Measurements from ENCODE around the gene CX3CL1. TPM values are rescaled to one million over a fixed set of nuclear protein-coding genes. Genes with fewer than 3 reads are reported as not detected.
A peak's percentile ranks its signal among the peaks of the same experiment; 100 is the strongest.

Gene CX3CL1
- total and polyA plus RNA-seq, 4 donors, result 17.5 to 62.5 (median 46.5) TPM

GRCh38 chr16:57360321-57360935 is 11.9 kb upstream of the CX3CL1 start:
- ATAC-seq (ENCODE audit: low FRiP score), result no peak
- intact Hi-C loops (cut with DNase I), result no loop called here
- Histone ChIP-seq H3K9me3 (ENCODE audit: control insufficient read depth, low read length) (no peaks in the 10 kb centered on the region), H3K27ac (ENCODE audit: low read depth in 1 of 2, low read length in 2 of 2) (no peak overlapping the region), H3K36me3 (ENCODE audit: control insufficient read depth in 1 of 2, insufficient read depth in 2 of 2, low read length in 1 of 2) (no peaks in the 10 kb centered on the region), H3K4me3 (ENCODE audit: low read length in 2 of 2) (no peak overlapping the region), H3K27me3 (ENCODE audit: control insufficient read depth in 1 of 2, insufficient read depth in 2 of 2, low read length in 1 of 2) (no peaks in the 10 kb centered on the region), H3K4me1 (ENCODE audit: control insufficient read depth in 1 of 2, insufficient read depth in 2 of 2, low read length in 2 of 2) (no peaks in the 10 kb centered on the region)
- no peak for DNase-seq
- 95% methylated on average over 16 of the region's 16 CpGs for WGBS, 2 donors

GRCh38 chr16:57361404-57361803 is 10.9 kb upstream of the CX3CL1 start:
- peak in 1 of 2 donors; percentile 5 for DNase-seq
- Histone ChIP-seq H3K9me3 (ENCODE audit: control insufficient read depth, low read length) (no peaks in the 10 kb centered on the region), H3K27ac (ENCODE audit: low read depth in 1 of 2, low read length in 2 of 2) (no peak overlapping the region), H3K27me3 (ENCODE audit: control insufficient read depth in 1 of 2, insufficient read depth in 2 of 2, low read length in 1 of 2) (no peaks in the 10 kb centered on the region), H3K4me1 (ENCODE audit: control insufficient read depth in 1 of 2, insufficient read depth in 2 of 2, low read length in 2 of 2) (no peaks in the 10 kb centered on the region), H3K4me3 (ENCODE audit: low read length in 2 of 2) (no peak overlapping the region), H3K36me3 (ENCODE audit: control insufficient read depth in 1 of 2, insufficient read depth in 2 of 2, low read length in 1 of 2) (no peaks in the 10 kb centered on the region)
- ATAC-seq (ENCODE audit: low FRiP score), result no peak
- WGBS, 2 donors, result 64 to 65% methylated on average over 4 of the region's 4 CpGs
- intact Hi-C loops (cut with DNase I), result no loop called here

- no peak for ATAC-seq (ENCODE audit: low FRiP score)
- Histone ChIP-seq H3K27ac (ENCODE audit: low read depth in 1 of 2, low read length in 2 of 2) (no peak overlapping the region), H3K4me1 (ENCODE audit: control insufficient read depth in 1 of 2, insufficient read depth in 2 of 2, low read length in 2 of 2) (no peaks in the 10 kb centered on the region), H3K36me3 (ENCODE audit: control insufficient read depth in 1 of 2, insufficient read depth in 2 of 2, low read length in 1 of 2) (no peaks in the 10 kb centered on the region), H3K4me3 (ENCODE audit: low read length in 2 of 2) (no peak overlapping the region), H3K27me3 (ENCODE audit: control insufficient read depth in 1 of 2, insufficient read depth in 2 of 2, low read length in 1 of 2) (no peaks in the 10 kb centered on the region), H3K9me3 (ENCODE audit: control insufficient read depth, low read length) (no peaks in the 10 kb centered on the region)
- DNase-seq, result no peak
- intact Hi-C loops (cut with DNase I), result no loop called here
- 93 to 98% methylated on average over 3 of the region's 3 CpGs for WGBS, 2 donors
Observed at GRCh38 chr16:57364143-57364542, 8.1 kb upstream of the CX3CL1 start.

- H3K27ac ChIP-seq (ENCODE audit: low read depth in 1 of 2, low read length in 2 of 2), result no peak overlapping the region
- WGBS, 2 donors, result 34 to 48% methylated on average over 6 of the region's 6 CpGs
- intact Hi-C loops (cut with DNase I), result no loop called here
Observed at GRCh38 chr16:57366544-57367040, 5.7 kb upstream of the CX3CL1 start.

GRCh38 chr16:57367116-57367752 is 5.1 kb upstream of the CX3CL1 start:
- ATAC-seq (ENCODE audit: low FRiP score) (no peak), DNase-seq (no peak)
- Histone ChIP-seq H3K27me3 (ENCODE audit: control insufficient read depth in 1 of 2, insufficient read depth in 2 of 2, low read length in 1 of 2) (no peaks in the 10 kb centered on the region), H3K36me3 (ENCODE audit: control insufficient read depth in 1 of 2, insufficient read depth in 2 of 2, low read length in 1 of 2) (no peaks in the 10 kb centered on the region), H3K27ac (ENCODE audit: low read depth in 1 of 2, low read length in 2 of 2) (no peak overlapping the region), H3K4me3 (ENCODE audit: low read length in 2 of 2) (no peak overlapping the region), H3K4me1 (ENCODE audit: control insufficient read depth in 1 of 2, insufficient read depth in 2 of 2, low read length in 2 of 2) (no peaks in the 10 kb centered on the region), H3K9me3 (ENCODE audit: control insufficient read depth, low read length) (no peaks in the 10 kb centered on the region)
- 73 to 78% methylated on average over 7 of the region's 7 CpGs for whole genome bisulfite sequencing, 2 donors
- intact Hi-C loops (cut with DNase I), result no loop called here

More at GRCh38 chr16:57366544-57367040, 5.7 kb upstream of the CX3CL1 start:
- ATAC-seq (ENCODE audit: low FRiP score), result no peak
- DNase-seq, result no peak
- no peak overlapping the region for H3K4me3 ChIP-seq (ENCODE audit: low read length in 2 of 2)
- H3K4me1 ChIP-seq (ENCODE audit: control insufficient read depth in 1 of 2, insufficient read depth in 2 of 2, low read length in 2 of 2), result no peaks in the 10 kb centered on the region
- H3K27me3 ChIP-seq (ENCODE audit: control insufficient read depth in 1 of 2, insufficient read depth in 2 of 2, low read length in 1 of 2), result no peaks in the 10 kb centered on the region
- H3K36me3 ChIP-seq (ENCODE audit: control insufficient read depth in 1 of 2, insufficient read depth in 2 of 2, low read length in 1 of 2), result no peaks in the 10 kb centered on the region
- no peaks in the 10 kb centered on the region for H3K9me3 ChIP-seq (ENCODE audit: control insufficient read depth, low read length)

- intact Hi-C loops (cut with DNase I), result loop anchor here (1.0 to 5.0 kb wide), 4 partner anchors 46 to 66 kb away; no protein-coding TSS in a partner anchor
- H3K27ac ChIP-seq (ENCODE audit: low read depth in 1 of 2, low read length in 2 of 2), result peak overlapping the region; percentile 34 to 78
Observed at GRCh38 chr16:57371494-57372371, 557 bp upstream of the CX3CL1 start.

GRCh38 chr16:57373117-57373947 is 1.0 kb downstream of the CX3CL1 start:
- H3K4me1 ChIP-seq (ENCODE audit: control insufficient read depth in 1 of 2, insufficient read depth in 2 of 2, low read length in 2 of 2), result peaks cover 0 to 6% of the 10 kb centered on the region in 2 donors
- intact Hi-C loops (cut with DNase I), result loop anchor here (2.0 to 5.0 kb wide), 3 partner anchors 44 to 56 kb away; no protein-coding TSS in a partner anchor
- peak overlapping the region; percentile 52 to 69 for H3K4me3 ChIP-seq (ENCODE audit: low read length in 2 of 2)
- H3K36me3 ChIP-seq (ENCODE audit: control insufficient read depth in 1 of 2, insufficient read depth in 2 of 2, low read length in 1 of 2), result no peaks in the 10 kb centered on the region
- peak; percentile 60 to 71 for DNase-seq
- 2 to 6% methylated on average over 9 of the region's 9 CpGs for WGBS, 2 donors
- ATAC-seq (ENCODE audit: low FRiP score), result peak; percentile 26
- H3K9me3 ChIP-seq (ENCODE audit: control insufficient read depth, low read length), result no peaks in the 10 kb centered on the region
- H3K27ac ChIP-seq (ENCODE audit: low read depth in 1 of 2, low read length in 2 of 2), result peak overlapping the region; percentile 44 to 79
- H3K27me3 ChIP-seq (ENCODE audit: control insufficient read depth in 1 of 2, insufficient read depth in 2 of 2, low read length in 1 of 2), result no peaks in the 10 kb centered on the region

More at GRCh38 chr16:57371494-57372371, 557 bp upstream of the CX3CL1 start:
- ATAC-seq (ENCODE audit: low FRiP score), result no peak
- no peak overlapping the region for H3K4me3 ChIP-seq (ENCODE audit: low read length in 2 of 2)
- peak; percentile 46 to 92 for DNase-seq
- WGBS, 2 donors, result 24 to 30% methylated on average over 14 to 15 of the region's 15 CpGs
- no peaks in the 10 kb centered on the region for H3K4me1 ChIP-seq (ENCODE audit: control insufficient read depth in 1 of 2, insufficient read depth in 2 of 2, low read length in 2 of 2)
- no peaks in the 10 kb centered on the region for H3K27me3 ChIP-seq (ENCODE audit: control insufficient read depth in 1 of 2, insufficient read depth in 2 of 2, low read length in 1 of 2)
- no peaks in the 10 kb centered on the region for H3K9me3 ChIP-seq (ENCODE audit: control insufficient read depth, low read length)
- no peaks in the 10 kb centered on the region for H3K36me3 ChIP-seq (ENCODE audit: control insufficient read depth in 1 of 2, insufficient read depth in 2 of 2, low read length in 1 of 2)

GRCh38 chr16:57374067-57374534 is 1.8 kb downstream of the CX3CL1 start:
- WGBS, 2 donors, result 3 to 7% methylated on average over 9 of the region's 9 CpGs
- DNase-seq (peak; percentile 60 to 83), ATAC-seq (ENCODE audit: low FRiP score) (peak; percentile 45)
- intact Hi-C loops (cut with DNase I), result loop anchor here (1.0 to 5.0 kb wide), 3 partner anchors 43 to 69 kb away; no protein-coding TSS in a partner anchor
- H3K9me3 ChIP-seq (ENCODE audit: control insufficient read depth, low read length), result no peaks in the 10 kb centered on the region
- H3K27me3 ChIP-seq (ENCODE audit: control insufficient read depth in 1 of 2, insufficient read depth in 2 of 2, low read length in 1 of 2), result no peaks in the 10 kb centered on the region
- H3K27ac ChIP-seq (ENCODE audit: low read depth in 1 of 2, low read length in 2 of 2), result peak overlapping the region; percentile 44 to 79
- H3K4me1 ChIP-seq (ENCODE audit: control insufficient read depth in 1 of 2, insufficient read depth in 2 of 2, low read length in 2 of 2), result peaks cover 0 to 6% of the 10 kb centered on the region in 2 donors
- H3K4me3 ChIP-seq (ENCODE audit: low read length in 2 of 2), result peak overlapping the region; percentile 52 to 69
- H3K36me3 ChIP-seq (ENCODE audit: control insufficient read depth in 1 of 2, insufficient read depth in 2 of 2, low read length in 1 of 2), result no peaks in the 10 kb centered on the region
